OCI-M2 (cell line): ENCODE measurements around the gene SRBD1.
A peak's percentile ranks its signal among the peaks of the same experiment; 100 is the strongest.

Source experiments
- DNase-seq: peaks from one replicate; lab custom pipeline; 2025; ENCODE audit not compliant: unreplicated experiment; lab: John Stamatoyannopoulos, UW

Gene SRBD1

DNA sequence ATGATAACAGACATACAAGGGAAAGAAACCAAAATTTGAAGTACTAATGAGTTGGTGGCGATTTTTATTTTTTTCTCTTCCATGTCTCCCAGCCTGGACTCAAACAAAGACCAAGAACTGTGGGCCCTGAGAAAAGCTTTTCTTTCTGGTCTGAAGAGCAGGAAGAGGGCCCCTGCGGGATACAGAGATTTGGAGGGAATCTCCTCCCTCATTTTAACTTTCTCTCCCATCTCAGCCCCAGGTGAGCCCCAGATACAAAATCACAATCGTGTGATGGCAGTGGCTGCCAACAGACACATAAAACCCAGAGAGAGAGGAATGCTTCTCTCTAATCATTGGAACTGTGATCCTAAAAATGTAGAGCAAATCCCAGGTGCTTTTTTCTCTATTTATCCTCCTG lies 20.9 kb upstream of the SRBD1 start:
- no peak for DNase-seq

DNA sequence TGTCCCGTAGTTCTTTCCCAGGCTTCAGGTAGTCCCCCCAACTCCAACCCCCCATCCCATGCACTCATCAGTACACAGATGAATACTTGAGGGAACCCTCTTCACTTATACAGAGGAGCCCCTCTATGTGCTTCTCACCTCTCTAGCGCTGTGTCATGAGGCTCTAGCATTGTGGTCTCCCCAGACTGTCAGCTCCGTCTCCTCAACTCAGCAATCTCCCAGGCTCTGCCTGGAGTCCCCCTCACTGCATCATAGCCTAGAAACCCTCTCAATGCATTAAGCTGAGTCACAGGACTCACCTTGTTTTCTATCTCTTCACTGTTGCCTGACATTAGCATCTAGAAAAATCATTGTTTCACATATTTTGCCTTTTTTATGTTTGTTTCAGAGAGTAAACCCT lies 20.3 kb upstream of the SRBD1 start:
- DNase-seq = no peak

DNA sequence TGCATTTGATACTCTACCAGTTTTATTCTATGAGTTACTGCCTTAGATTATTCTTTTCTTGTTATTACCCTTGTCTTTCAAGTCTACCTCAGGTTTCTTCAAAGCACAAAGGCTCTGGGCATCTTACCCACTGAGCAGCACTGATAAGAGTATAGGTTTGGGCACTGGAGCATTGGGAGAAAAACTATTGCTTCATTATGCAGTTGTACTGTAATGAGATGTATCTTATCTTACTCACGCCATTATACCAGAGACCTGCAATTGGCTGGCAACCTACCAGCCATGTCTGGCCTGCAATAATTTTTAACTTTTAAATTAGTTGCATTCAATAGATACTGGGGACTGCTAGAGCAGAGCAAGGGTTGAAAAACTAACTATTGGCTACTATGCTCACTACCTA lies 18.9 kb upstream of the SRBD1 start:
- DNase-seq = no peak

DNA sequence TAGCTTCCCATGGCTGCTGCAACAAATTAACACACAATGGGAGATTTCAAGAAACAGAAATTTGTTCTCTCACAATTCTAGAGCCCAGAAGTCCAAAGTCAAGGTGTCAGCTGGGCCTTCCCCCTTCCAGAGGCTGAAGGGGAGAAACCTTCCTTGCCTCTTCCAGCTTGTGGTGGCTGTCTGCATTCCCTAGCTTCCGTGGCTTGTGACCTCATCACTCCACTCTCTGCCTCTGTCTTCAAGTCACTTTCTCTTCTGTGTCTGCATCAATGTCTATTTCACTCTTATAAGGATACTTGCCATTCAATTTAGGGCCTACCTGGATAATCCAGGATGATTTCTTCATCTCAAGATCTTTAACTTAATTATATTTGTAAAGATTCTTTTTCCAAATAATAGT lies 16.8 kb upstream of the SRBD1 start:
- no peak for DNase-seq

DNA sequence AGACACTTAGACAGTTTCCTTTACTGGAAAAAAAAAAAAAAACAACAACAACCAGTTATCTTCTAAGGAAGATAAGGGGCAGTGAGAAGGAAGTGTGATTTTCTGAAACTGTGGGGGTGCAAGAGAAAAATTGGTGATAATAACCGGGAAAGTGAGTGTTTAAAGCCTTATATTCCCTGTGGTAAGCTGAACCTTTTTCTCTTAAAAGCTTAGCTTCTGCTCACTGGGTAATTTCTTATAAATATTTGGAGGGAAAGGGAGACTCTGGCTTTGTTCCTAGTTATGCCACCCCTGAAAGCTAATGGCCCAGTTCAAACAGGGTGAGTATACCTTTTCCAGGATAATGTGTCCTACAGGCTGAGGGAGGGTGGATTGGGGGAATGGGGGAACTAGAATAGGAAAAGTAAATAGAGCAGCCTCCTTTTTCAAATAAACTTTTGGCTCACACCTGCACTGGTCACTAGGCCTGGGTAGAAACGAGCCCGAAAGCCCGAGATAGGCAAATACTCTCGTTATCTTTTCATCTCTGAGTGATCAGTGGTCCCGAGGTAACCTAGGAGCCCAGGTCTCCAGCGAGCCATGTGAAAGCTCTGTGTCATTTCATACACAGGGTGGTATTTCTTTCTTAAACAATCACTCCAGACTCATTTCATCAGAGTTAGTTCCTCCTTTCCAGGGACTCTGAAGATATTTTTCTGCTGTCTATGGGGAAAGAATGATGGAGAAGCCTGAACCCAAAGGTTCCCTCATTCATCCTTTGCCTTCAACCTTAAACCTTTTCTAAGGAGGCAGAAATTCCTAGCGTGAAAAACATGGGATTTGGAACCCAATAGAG lies 15.5 kb upstream of the SRBD1 start:
- no peak for DNase-seq

DNA sequence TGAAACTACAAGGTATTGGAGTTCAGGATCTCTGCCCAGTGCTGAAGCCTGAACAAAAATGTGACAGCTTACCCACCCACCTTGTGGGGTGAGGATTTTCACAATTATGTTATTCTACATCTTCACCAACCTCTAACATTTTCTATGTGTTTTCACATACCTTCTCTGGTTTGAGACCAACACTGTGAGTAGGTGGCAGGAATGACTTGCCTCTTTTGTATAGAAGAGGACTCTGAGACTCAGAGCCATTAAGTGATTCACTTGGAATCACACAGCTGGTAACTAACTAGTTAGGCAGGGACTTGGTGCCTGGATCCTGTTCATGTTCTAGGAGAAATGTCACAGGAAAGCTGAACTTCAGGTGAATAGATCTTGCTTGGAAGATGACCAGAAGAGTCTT lies 14.8 kb upstream of the SRBD1 start:
- no peak for DNase-seq

DNA sequence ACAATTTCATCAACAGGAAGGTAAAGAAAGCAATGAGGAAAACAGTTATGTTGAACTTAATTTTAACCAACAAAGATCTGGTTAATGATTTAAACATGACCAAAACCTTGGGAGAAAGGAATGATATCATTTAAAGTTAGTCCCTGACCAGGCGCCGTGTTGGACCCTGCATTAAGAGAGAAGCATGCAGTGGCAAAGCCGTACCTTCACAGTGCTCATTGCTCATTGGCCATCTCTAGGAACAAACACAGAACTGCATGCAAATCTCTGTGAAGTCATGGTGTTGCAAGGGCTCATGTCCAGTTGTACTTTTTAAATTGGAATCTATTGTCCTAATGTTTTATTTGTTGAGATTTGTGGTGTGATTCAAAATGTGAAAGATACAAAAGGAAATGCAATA lies 12.0 kb upstream of the SRBD1 start:
- DNase-seq = no peak

DNA sequence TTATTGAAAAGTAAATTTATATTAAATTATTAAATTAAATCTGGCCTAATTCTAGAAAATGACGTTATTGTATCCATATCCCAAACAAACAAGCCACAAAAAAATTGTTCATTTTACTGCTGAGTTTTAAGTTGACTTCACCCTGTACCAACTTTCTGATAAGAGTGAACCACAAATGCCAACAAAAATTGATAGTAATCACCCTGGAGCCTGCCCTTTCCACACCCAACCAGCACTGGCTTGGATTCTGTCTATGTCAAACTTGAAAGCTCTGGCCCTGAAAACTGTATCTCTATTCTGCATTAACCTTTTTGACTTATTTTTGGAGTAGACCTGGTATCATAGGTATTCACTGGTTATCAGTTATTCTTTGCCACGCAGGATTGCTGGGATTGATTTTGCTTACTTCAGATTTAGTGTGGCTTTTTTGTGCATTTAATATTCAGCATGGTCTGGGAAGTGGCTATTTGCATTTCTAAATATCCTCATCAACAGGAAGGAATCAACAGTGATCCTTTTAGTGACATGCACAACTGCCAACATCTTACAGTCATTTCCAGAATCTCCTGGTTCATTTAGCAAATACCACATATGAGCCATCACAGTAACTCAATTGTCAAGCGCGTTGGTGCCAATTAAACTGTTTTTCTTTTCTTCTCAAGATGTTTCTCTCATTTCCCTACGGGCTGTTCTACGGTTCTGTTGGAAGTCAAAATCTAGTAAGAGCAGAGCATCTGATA lies 11.4 kb upstream of the SRBD1 start:
- DNase-seq = no peak

DNA sequence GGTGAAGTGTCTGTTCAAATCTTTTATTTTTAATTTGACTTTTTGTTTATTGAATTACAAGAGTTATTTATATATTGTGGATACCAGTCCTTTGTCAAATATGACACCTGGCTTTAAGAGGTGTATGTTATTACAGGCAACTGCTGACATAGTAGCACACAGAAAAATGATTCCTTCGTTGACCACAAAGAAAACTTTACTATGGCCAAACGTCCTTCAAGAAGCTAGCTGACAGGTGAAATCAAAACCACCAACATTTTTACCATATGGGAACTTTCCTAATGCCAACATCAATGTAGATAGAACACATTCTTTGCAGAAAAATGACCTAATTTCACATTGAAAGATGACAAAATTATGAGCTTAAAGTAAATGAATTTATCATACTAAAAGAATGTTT lies 6.4 kb upstream of the SRBD1 start:
- DNase-seq = no peak

DNA sequence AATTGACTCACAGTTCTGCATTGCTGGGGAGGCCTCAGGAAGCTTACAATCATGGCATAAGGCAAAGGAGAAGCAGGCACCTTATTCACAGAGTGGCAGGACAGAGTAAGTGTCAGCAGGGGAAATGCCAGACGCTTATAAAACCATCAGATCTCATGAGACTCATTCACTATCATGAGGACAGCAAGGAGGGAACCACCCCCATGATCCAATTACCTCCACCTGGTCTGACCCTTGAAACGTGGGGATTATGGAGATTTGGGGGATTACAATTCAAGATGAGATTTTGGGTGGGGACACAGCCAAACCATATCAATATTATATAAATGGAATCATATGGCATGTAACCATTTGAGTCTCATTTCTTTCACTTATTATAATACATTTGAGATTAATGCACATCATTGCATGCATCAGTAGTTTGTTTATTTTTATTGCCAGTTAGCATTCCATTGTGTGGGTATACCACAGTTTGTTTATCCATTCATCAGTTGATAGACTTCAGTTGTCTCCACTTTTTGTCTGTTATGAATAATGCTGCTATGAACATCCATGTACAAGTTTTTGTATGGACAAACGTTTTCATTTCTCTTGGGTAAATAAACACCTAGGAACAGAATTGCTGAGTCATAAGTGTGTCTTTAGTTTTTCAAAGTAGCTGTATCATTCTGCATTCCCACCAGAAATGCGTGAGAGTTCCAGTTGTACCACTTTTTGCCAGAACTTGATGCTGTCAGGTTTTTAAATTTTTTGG lies 5.8 kb upstream of the SRBD1 start:
- DNase-seq = no peak

DNA sequence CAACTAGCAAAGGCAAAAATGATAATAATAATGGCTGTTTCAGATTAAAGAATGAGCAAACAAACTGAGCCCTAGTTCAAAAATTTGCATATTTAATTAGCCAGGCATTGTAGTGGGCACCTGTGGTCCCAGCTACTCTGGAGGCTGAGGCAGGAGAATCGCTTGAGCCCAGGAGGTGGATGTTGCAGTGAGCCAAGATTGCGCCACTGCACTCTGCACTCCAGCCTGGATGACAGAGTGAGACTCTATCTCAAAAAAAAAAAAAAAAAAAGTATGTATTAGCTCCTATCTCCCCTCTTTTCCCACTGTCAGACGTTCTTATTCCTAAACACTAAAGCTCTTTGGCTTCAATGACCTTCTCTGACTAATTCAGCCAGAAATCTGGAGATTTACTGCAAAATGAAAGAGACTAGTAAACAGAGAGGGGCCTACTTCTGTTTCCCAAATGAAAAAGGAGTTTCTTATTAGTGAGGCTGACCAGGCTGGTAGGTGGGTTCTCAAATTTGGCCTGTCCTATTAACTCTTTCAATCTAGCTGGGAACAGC lies 3.9 kb upstream of the SRBD1 start:
- no peak for DNase-seq

DNA sequence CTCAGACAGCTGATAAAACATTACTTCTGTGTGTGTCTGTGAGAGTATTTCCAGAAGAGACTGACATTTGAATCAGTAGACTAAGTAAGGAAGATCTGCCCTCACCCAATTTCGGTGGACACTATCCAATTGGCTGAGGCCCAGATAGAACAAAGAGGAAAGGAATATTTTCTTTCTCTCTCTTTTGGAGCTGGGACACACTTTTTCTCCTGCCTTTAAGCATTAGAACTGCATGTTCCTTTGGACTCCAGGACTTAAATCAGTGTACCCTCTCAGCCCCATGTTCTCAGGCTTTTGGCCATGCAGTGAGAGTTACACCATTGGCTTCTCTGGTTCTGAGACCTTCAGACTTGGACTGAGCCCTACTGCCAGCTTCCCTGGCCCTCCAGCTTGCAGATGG lies 3.3 kb upstream of the SRBD1 start:
- no peak for DNase-seq

DNA sequence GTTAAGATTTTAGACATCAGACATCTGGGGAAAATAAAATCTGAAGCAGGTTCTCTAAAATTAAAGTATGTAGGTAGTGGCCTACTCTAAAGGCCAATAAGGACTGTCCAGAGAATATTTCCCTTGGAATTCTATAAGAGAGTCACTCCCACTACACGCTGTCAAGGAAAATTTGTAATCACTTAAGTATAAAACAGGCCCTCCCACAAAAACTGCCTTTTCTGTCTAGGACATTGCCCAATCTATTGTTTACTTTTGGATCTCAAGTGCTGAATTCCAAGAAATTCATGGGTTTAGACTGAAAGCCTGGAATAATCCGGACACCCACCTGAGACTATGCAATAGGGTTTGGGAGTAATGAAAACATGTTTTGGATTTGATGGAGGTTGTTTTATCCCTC lies 1.7 kb upstream of the SRBD1 start:
- DNase-seq = no peak

DNA sequence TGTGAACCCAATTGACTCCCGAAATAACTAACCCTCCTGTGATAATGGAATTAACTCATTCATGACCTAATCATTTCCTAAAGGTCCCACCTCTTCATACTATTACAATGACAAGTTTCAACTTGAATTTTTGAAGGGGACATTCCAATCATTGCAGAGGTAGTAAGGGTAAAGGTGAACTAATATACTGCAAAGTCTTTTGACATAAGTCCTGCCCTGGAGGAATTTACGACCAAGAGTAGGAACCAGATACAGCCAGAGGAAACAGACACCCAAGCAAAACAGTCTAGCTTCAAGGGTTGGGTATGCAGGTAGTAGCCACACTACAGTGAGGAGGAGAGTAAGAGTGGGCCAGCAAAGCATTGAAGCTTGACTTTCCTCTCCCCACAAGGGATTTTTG lies 1.2 kb upstream of the SRBD1 start:
- DNase-seq = no peak

DNA sequence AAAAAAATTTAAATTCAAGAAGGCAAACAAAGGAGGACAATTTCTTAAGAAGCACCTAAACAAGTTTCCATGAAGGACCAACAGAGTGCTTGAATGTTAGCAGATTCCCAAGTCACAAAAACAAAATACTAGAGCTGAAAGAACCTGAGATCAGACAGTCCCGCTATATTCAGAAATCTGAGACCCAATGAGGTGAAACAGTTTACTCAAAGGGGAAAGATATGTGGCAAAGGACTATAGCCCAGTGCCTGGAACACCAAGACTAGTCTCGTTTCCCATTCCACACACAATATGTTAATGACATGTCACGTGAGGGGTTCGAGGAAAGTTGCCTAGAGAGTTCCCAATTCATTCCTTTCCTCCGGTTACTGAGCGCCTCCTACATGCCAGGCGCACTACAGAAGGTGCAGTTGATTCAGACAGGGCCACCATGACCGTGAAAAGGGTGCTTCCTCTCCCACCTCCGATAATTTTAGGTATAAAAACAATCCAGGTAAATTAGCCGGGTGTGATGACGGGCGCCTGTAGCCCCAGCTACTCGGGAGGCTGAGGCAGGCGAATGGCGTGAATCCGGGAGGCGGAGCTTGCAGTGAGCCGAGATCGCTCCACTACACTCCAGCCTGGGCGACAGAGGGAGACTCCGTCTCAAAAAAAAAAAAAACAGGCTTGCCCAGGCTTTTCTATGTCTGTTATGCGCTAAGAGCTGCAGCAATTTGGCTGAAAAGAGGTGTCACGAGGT lies 617 bp downstream of the SRBD1 start:
- DNase-seq = peak; percentile 12

DNA sequence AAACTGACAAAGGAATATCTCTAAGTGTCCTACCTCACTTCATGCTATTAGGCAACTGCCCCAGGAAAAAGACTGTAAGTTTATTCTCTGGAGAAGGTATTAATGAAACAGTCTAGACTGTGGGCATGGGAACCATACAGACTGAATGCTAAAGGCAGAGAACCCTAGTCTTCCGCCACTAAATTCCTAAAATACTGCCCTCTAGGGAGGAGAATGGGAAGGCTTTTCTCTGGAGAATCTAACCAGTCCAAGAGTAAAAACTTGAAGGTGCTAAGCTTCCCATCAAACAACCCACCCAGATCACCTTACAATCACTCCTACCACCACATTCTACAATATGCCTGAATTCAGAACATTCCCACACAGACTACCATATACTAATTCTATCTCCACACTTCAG lies 3.4 kb downstream of the SRBD1 start:
- DNase-seq = no peak

DNA sequence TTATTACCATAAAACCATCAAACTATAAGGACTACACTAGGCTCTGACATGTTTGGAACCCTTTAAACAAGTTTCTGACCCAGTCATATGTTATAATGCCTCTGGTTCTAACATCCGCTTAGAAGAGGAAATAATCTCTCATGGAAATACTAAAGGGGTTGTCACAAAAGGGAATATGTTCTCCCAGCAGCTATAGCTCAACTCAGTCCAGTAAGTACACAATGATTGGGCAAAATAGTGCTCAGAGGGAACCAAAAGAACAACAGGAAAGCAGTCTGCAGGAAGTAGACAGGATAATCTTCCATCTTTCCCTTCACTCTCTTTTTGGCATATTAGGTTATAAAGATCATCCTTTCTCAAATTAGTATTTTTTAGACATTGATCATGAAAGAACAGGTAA lies 4.3 kb downstream of the SRBD1 start:
- no peak for DNase-seq

DNA sequence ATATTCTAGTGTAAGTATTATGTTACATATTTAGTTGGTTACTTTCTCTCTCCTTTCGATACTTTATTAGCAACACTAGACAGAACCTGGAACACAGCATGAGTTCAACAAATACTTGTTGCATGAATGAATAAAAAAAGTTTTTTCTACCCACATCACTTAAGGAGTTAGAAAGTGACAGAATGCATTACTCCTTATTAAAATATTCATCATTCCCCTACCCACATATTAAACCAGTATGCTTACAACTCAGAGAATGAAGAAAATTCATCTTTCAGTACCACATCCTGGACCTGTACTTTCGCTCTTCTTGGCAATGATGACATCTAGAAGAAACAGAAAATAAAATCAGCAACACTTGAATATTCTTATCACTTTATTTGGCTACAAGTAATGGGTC lies 6.0 kb downstream of the SRBD1 start:
- DNase-seq = no peak

DNA sequence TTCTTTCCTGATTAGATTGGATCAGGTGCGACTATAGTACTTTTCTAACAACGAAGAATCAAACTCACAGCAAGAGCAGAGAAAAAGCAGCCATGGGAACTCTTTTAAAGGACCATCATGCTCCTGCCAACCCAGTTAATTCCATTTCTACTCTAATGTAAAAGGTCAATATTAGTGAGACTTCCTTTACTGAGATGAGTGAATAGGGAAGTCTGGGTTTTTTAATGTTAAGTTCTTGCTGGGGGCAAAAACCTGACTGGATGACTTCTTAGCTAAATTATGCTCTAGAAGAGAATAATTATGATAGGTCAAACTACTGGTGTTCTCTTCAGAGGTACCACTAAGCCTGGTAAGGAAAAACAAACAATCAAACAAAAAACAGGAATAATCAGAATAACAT lies 8.4 kb downstream of the SRBD1 start:
- DNase-seq = no peak

DNA sequence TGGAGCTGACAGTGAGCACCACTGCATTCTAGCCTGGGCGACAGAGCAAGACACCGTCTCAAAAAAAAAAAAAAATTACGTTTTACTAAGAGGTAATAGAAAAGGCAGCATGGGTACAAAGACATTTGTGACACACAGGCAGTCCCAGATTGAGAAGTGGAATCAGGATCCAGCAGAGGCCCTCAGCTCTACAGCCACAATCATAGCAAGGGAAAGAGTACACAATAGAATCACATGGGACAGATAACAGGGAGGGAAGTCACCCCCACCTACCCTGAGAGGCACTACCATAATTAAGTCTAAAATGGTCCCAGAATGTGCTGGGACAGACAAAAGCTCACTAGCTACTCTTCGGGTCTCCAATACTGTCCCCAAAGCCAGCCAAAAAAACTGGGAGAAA lies 12.5 kb downstream of the SRBD1 start:
- no peak for DNase-seq

DNA sequence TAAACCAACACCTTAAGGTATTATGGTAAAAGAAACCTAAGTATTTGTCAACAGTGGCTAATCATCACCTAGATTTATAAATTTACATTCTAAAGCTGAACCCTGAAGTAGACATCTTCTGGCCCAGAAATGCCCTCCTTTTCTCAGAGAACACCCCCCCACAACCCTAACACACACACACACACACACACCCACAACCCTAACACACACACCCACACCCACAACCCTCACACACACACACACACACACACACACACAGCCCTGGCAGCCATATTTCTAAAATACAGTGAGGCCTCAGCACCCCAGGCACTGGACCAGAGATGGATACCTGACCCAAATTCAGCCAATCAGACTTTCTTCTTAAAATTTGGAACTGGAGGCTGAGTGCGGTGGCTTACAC lies 14.3 kb downstream of the SRBD1 start:
- no peak for DNase-seq
